ENCODE measurements around the gene CCDC150.

The CCDC150 gene

DNA sequence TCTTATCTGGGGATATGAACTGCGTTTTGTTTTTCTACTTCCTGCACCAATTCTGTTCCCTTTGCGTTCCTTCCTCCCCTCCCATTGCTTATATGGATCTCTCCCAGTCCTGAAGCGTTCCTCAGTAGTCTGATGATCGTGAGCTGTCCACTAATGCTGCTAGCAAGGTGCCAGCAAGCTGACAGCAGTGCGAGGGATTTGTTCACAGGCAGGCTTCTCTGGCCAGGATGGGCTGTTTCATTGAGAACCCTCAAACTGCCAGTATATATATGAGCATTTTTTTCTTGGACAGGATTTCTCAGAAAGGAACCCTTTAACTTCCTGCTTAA is 119.8 kb downstream of the CCDC150 start:
- Histone ChIP-seq H3K4me1 (ENCODE audit: low read depth, poor library complexity, severe bottlenecking) (peaks cover 9% of the 10 kb centered on the region), H3K4me2 (no peak overlapping the region), H3K4me3 (IDR thresholded peaks at IDR 0.05; ENCODE audit: insufficient read depth, low read depth, low read length) (no peak overlapping the region), H3K27ac (no peak overlapping the region), H3K9ac (no peak overlapping the region), H4K20me1 (ENCODE audit: insufficient read depth) (no peaks in the 10 kb centered on the region), H3K36me3 (ENCODE audit: insufficient read depth) (0 out of 2 replicates have a peak, but pooled peaks cover 11% of the 10 kb centered on the region), H3K27me3 (ENCODE audit: insufficient read depth, low read depth) (no peaks in the 10 kb centered on the region), H2AFZ (ENCODE audit: low read depth) (no peak overlapping the region), H3K79me2 (ENCODE audit: insufficient read depth, low read depth) (no peaks in the 10 kb centered on the region)
- TF ChIP-seq, protein P1, sequence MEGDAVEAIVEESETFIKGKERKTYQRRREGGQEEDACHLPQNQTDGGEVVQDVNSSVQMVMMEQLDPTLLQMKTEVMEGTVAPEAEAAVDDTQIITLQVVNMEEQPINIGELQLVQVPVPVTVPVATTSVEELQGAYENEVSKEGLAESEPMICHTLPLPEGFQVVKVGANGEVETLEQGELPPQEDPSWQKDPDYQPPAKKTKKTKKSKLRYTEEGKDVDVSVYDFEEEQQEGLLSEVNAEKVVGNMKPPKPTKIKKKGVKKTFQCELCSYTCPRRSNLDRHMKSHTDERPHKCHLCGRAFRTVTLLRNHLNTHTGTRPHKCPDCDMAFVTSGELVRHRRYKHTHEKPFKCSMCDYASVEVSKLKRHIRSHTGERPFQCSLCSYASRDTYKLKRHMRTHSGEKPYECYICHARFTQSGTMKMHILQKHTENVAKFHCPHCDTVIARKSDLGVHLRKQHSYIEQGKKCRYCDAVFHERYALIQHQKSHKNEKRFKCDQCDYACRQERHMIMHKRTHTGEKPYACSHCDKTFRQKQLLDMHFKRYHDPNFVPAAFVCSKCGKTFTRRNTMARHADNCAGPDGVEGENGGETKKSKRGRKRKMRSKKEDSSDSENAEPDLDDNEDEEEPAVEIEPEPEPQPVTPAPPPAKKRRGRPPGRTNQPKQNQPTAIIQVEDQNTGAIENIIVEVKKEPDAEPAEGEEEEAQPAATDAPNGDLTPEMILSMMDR (conservative IDR thresholded peaks at IDR 0.05; ENCODE audit: low read depth, low read length), result no peak

DNA sequence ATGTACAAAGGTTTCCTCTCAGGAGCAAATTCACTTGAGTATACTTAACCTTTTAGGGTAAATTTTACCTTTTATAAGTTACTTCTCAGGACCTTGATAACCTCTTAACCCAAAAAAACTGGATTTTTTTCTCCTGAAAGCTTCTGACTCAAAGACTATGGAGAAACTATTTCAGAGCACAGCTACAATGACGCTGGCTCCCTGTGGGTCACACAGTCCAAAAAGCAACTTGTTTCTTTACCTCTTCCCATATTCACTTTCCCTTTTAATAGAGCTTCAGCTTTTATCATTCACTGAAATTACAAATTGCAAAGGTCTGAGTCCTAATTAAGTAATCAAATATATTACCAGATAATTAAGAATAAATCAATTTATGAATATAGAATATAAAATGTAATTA is 127.6 kb downstream of the CCDC150 start:
- H4K20me1 ChIP-seq (ENCODE audit: insufficient read depth), result no peaks in the 10 kb centered on the region
- peaks cover 18% of the 10 kb centered on the region; the same call in 1 of the 2 replicates for H3K36me3 ChIP-seq (ENCODE audit: insufficient read depth)
- no peak overlapping the region for H3K4me2 ChIP-seq
- no peak overlapping the region for H2AFZ ChIP-seq (ENCODE audit: low read depth)
- no peaks in the 10 kb centered on the region for H3K79me2 ChIP-seq (ENCODE audit: insufficient read depth, low read depth)
- H3K9ac ChIP-seq, result no peak overlapping the region
- TF ChIP-seq, protein P1 (conservative IDR thresholded peaks at IDR 0.05; ENCODE audit: low read depth, low read length), result no peak
- no peak overlapping the region for H3K4me3 ChIP-seq (IDR thresholded peaks at IDR 0.05; ENCODE audit: insufficient read depth, low read depth, low read length)
- H3K27me3 ChIP-seq (ENCODE audit: insufficient read depth, low read depth), result no peaks in the 10 kb centered on the region
- H3K27ac ChIP-seq, result no peak overlapping the region
- no peaks in the 10 kb centered on the region for H3K4me1 ChIP-seq (ENCODE audit: low read depth, poor library complexity, severe bottlenecking)
